Naive thymus-derived CD4-positive, alpha-beta T cell (primary cell): ENCODE measurements around the gene C5orf34. TPM values are rescaled to one million over a fixed set of nuclear protein-coding genes. Genes with fewer than 3 reads are reported as not detected.

Experiments
- ATAC-seq: fragments of 150-1000 bp; cut with Tn5 transposase; 2 replicates; pipeline ENCODE4 v1.10.0; 2021; ENCODE audit warnings: mild to moderate bottlenecking, moderate library complexity
- CTCF ChIA-PET: fragments of 350-600 bp; sonication (Branson Sonifier 250); formaldehyde crosslinking; loops from one replicate; lab custom pipeline; 2021; ENCODE audit warnings: antibody characterized with exemption; lab: Charles Lee
- POLR2A ChIA-PET: fragments of 350-600 bp; sonication (Branson Sonifier 250); formaldehyde crosslinking; loops from one replicate; lab custom pipeline; 2021; ENCODE audit warnings: antibody characterized with exemption, inconsistent platforms; lab: Charles Lee
- DNase-seq, 9 donors: peaks; one replicate each; pipeline versions ENCODE4 v3.0.0 to v3.0.0-alpha.2; 2020 to 2022; ENCODE audit warnings: mixed read lengths in 1 of 9
- H3K27ac ChIP-seq: one replicate; pipeline ENCODE4 v1.7.0; 2013; ENCODE audit warnings: mild to moderate bottlenecking, low read depth, low read length, moderate library complexity
- H3K27me3 ChIP-seq, 2 donors: one replicate each; pipeline ENCODE4 v1.7.0; 2013; ENCODE audit warnings: low read length in 2 of 2, mild to moderate bottlenecking in 2 of 2, moderate library complexity in 2 of 2; ENCODE audit not compliant: control insufficient read depth in 2 of 2, insufficient read depth in 2 of 2
- H3K36me3 ChIP-seq, 3 experiments: 1 replicate in 2 of 3; 2 replicates in 1 of 3; pipeline ENCODE4 v1.7.0; 2013; ENCODE audit warnings: low read length in 3 of 3, mild to moderate bottlenecking in 3 of 3, moderate library complexity in 1 of 3; ENCODE audit not compliant: insufficient read depth in 3 of 3, control insufficient read depth in 2 of 3
- H3K4me1 ChIP-seq, 2 donors: one replicate each; pipeline ENCODE4 v1.7.0; 2013; ENCODE audit warnings: low read length in 2 of 2, mild to moderate bottlenecking in 2 of 2, moderate library complexity in 1 of 2; ENCODE audit not compliant: control insufficient read depth in 2 of 2, insufficient read depth in 2 of 2
- H3K4me3 ChIP-seq: 2 replicates; pipeline ENCODE4 v1.7.0; 2013; ENCODE audit warnings: mild to moderate bottlenecking, low read length
- H3K9me3 ChIP-seq, 3 experiments: 1 replicate in 2 of 3; 2 replicates in 1 of 3; pipeline ENCODE4 v1.7.0; 2013; ENCODE audit warnings: low read length in 3 of 3; ENCODE audit not compliant: control insufficient read depth in 2 of 3
- H3K27ac Mint-ChIP-seq, 9 donors: one replicate each; pipeline ENCODE4 v1.8.0; 2020 to 2022; ENCODE audit warnings: mixed read lengths in 9 of 9, mild to moderate bottlenecking in 8 of 9, moderate library complexity in 5 of 9, inconsistent platforms in 2 of 9
- H3K27me3 Mint-ChIP-seq, 5 donors: one replicate each; pipeline ENCODE4 v1.8.0; 2021 to 2022; ENCODE audit warnings: mixed read lengths in 5 of 5, mild to moderate bottlenecking in 1 of 5
- H3K36me3 Mint-ChIP-seq, 5 donors: one replicate each; pipeline ENCODE4 v1.8.0; 2020 to 2022; ENCODE audit warnings: mixed read lengths in 5 of 5, mild to moderate bottlenecking in 3 of 5, inconsistent platforms in 1 of 5
- H3K4me1 Mint-ChIP-seq, 7 donors: one replicate each; pipeline ENCODE4 v1.8.0; 2020 to 2022; ENCODE audit warnings: mixed read lengths in 7 of 7, mild to moderate bottlenecking in 3 of 7, inconsistent platforms in 1 of 7
- H3K4me3 Mint-ChIP-seq, 10 donors: one replicate each; pipeline ENCODE4 v1.8.0; 2020 to 2022; ENCODE audit warnings: mild to moderate bottlenecking in 10 of 10, mixed read lengths in 10 of 10, moderate library complexity in 6 of 10, inconsistent platforms in 2 of 10
- H3K9me3 Mint-ChIP-seq, 11 donors: one replicate each; pipeline ENCODE4 v1.8.0; 2020 to 2022; ENCODE audit warnings: mixed read lengths in 11 of 11, mild to moderate bottlenecking in 4 of 11, inconsistent platforms in 1 of 11, moderate library complexity in 1 of 11
- intact Hi-C, 2 donors: fragments of 100-400 bp; cut with micrococcal nuclease; formaldehyde crosslinking; loops; one replicate each; pipeline ENCODE4 v1.15.1; 2023
- polyA plus RNA-seq, 2 donors: library from polyadenylated mRNA; unstranded; fragments of 300-500 nt; fragmentation: Illumina TruSeq; gene quantifications; one replicate each; pipeline ENCODE4 v1.2.3, GENCODE V29; 2021
- total RNA-seq, 6 experiments: library from RNA in 5 of 6; stranded (reverse) in 5 of 6; gene quantifications; 1 replicate in 5 of 6; 2 replicates in 1 of 6; pipeline ENCODE4 v1.2.3 and lab custom pipeline; 2021 to 2026

C5orf34 gene
- total and polyA plus RNA-seq, 7 experiments from 2014 or later = 0.77 to 5.2 (median 1.5) TPM

DNA sequence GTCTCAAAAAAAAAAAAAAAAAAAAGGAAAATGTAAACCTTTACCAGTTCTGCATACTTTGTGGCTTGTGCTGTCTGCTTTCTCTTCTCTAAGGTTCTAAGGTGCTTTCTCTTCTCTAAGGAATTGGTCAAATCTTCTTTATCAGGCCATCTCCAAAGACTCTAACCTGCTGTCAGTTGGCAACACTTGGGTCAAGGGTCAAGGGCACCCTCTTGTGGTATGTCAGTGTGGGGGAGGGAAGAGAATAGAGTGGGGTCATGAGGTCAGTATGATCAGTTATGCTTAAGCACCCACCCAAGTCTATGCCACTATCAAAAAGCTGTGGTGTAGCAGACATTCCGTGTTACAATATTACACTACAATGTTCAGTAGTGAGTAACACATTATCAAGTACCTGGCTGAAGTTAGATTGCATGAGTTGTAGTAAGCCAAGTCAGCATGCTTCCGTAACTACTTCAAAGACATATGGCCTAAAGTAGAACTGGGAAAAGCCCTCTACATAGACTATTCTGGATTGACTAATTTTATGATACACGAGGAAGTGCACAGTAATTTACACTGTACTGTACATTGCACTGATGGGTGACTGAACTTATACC is 77.8 kb downstream of the C5orf34 start:
- no peaks in the 10 kb centered on the region for H3K36me3 ChIP-seq
- no peaks in the 10 kb centered on the region for H3K4me1 ChIP-seq
- intact Hi-C loops = no loop called here
- H3K9me3 ChIP-seq = peaks cover 0 to 10% (median 0%) of the 10 kb centered on the region in 3 experiments
- DNase-seq (no peak), ATAC-seq (no peak)
- H3K27ac ChIP-seq = no peak overlapping the region
- Mint-ChIP-seq H3K4me1 (no peaks in the 10 kb centered on the region), H3K9me3 (peaks cover 11 to 50% (median 37%) of the 10 kb centered on the region in 11 donors), H3K4me3 (no peak overlapping the region), H3K36me3 (peaks cover 0 to 24% (median 14%) of the 10 kb centered on the region in 5 donors), H3K27ac (no peak overlapping the region), H3K27me3 (no peaks in the 10 kb centered on the region)
- CTCF ChIA-PET = no interaction called here
- H3K4me3 ChIP-seq = no peak overlapping the region
- POLR2A ChIA-PET = no interaction called here
- no peaks in the 10 kb centered on the region for H3K27me3 ChIP-seq

Other genes with a start within 250 kb of the C5orf34 start
- gene HMGCS1, start 201.7 kb downstream of the C5orf34 start, total RNA-seq = 10 to 100 TPM; 32.2 to 77.5 (median 48.2) TPM
- 1 to 10 TPM; 8.9 to 9.0 TPM for gene HMGCS1, start 201.7 kb downstream of the C5orf34 start, polyA plus RNA-seq
- gene CCL28, start 102.8 kb downstream of the C5orf34 start, total RNA-seq = 10 to 100 TPM; 13.9 to 23.2 (median 17.3) TPM
- gene CCL28, start 102.8 kb downstream of the C5orf34 start, polyA plus RNA-seq = 10 to 100 TPM in 1 of 2 donors, 1 to 10 TPM in 1; 9.8 to 19.0 TPM
- gene TMEM267, start 31.3 kb downstream of the C5orf34 start, total RNA-seq = 10 to 100 TPM in 4 of 5 experiments, 1 to 10 TPM in 1; 8.5 to 19.5 (median 12.7) TPM
- gene TMEM267, start 31.3 kb downstream of the C5orf34 start, polyA plus RNA-seq = 10 to 100 TPM; 21.2 to 21.8 TPM
- 10 to 100 TPM; 20.7 to 41.7 (median 39.2) TPM for gene PAIP1, start 41.9 kb upstream of the C5orf34 start, total RNA-seq
- 10 to 100 TPM; 34.8 to 47.8 TPM for gene PAIP1, start 41.9 kb upstream of the C5orf34 start, polyA plus RNA-seq
- 10 to 100 TPM; 42.5 to 73.5 (median 60.7) TPM for gene NNT, start 88.0 kb upstream of the C5orf34 start, total RNA-seq
- gene NNT, start 88.0 kb upstream of the C5orf34 start, polyA plus RNA-seq = 10 to 100 TPM; 47.4 to 48.8 TPM